ENCODE results near the gene CARD16. TPM values are rescaled to one million over a fixed set of nuclear protein-coding genes. Genes with fewer than 3 reads are reported as not detected.
A peak's percentile ranks its signal among the peaks of the same experiment; 100 is the strongest.

Gene CARD16
- total and polyA plus RNA-seq, 5 donors: 5.1 to 16.3 (median 11.0) TPM

GRCh38 chr11:105022527-105022926 is 22.6 kb downstream of the CARD16 start:
- 32% methylated on average over 2 of the region's 2 CpGs for WGBS

GRCh38 chr11:105007463-105007862 is 37.7 kb downstream of the CARD16 start:
- no peak overlapping the region for H3K4me3 ChIP-seq (ENCODE audit: low read length)
- H3K9me3 ChIP-seq (ENCODE audit: control insufficient read depth, low read length): no peaks in the 10 kb centered on the region
- no peak overlapping the region for H3K27ac ChIP-seq (ENCODE audit: low read length)
- no peaks in the 10 kb centered on the region for H3K4me1 ChIP-seq (ENCODE audit: control insufficient read depth, insufficient read depth, low read length)
- ATAC-seq: no peak
- H3K27me3 ChIP-seq (ENCODE audit: control insufficient read depth, insufficient read depth): no peaks in the 10 kb centered on the region
- no peak for DNase-seq
- intact Hi-C loops (cut with DNase I): no loop called here

More at GRCh38 chr11:105022527-105022926, 22.6 kb downstream of the CARD16 start:
- H3K27ac ChIP-seq (ENCODE audit: low read length): no peak overlapping the region
- DNase-seq (no peak), ATAC-seq (no peak)
- no peaks in the 10 kb centered on the region for H3K27me3 ChIP-seq (ENCODE audit: control insufficient read depth, insufficient read depth)
- no peaks in the 10 kb centered on the region for H3K9me3 ChIP-seq (ENCODE audit: control insufficient read depth, low read length)
- intact Hi-C loops (cut with DNase I): no loop called here
- no peak overlapping the region for H3K4me3 ChIP-seq (ENCODE audit: low read length)
- H3K4me1 ChIP-seq (ENCODE audit: control insufficient read depth, insufficient read depth, low read length): no peaks in the 10 kb centered on the region

- no peak for ATAC-seq
- H3K4me3 ChIP-seq (ENCODE audit: low read length): no peak overlapping the region
- 78% methylated on average over 3 of the region's 3 CpGs for WGBS
- no peaks in the 10 kb centered on the region for H3K9me3 ChIP-seq (ENCODE audit: control insufficient read depth, low read length)
- DNase-seq: no peak
- H3K4me1 ChIP-seq (ENCODE audit: control insufficient read depth, insufficient read depth, low read length): no peaks in the 10 kb centered on the region
- intact Hi-C loops (cut with DNase I): no loop called here
- H3K27ac ChIP-seq (ENCODE audit: low read length): no peak overlapping the region
- H3K27me3 ChIP-seq (ENCODE audit: control insufficient read depth, insufficient read depth): no peaks in the 10 kb centered on the region
Observed at GRCh38 chr11:105005451-105005845, 39.7 kb downstream of the CARD16 start.

GRCh38 chr11:105004021-105004420 is 41.1 kb downstream of the CARD16 start:
- intact Hi-C loops (cut with DNase I): no loop called here
- Histone ChIP-seq H3K9me3 (ENCODE audit: control insufficient read depth, low read length) (no peaks in the 10 kb centered on the region), H3K4me3 (ENCODE audit: low read length) (no peak overlapping the region), H3K27me3 (ENCODE audit: control insufficient read depth, insufficient read depth) (no peaks in the 10 kb centered on the region), H3K4me1 (ENCODE audit: control insufficient read depth, insufficient read depth, low read length) (no peaks in the 10 kb centered on the region), H3K27ac (ENCODE audit: low read length) (no peak overlapping the region)
- WGBS: 62% methylated on average over 3 of the region's 3 CpGs
- DNase-seq: no peak
- no peak for ATAC-seq

GRCh38 chr11:105003151-105003550 is 42.0 kb downstream of the CARD16 start:
- Histone ChIP-seq H3K27ac (ENCODE audit: low read length) (no peak overlapping the region), H3K27me3 (ENCODE audit: control insufficient read depth, insufficient read depth) (no peaks in the 10 kb centered on the region), H3K4me1 (ENCODE audit: control insufficient read depth, insufficient read depth, low read length) (no peaks in the 10 kb centered on the region), H3K9me3 (ENCODE audit: control insufficient read depth, low read length) (no peaks in the 10 kb centered on the region), H3K4me3 (ENCODE audit: low read length) (no peak overlapping the region)
- intact Hi-C loops (cut with DNase I): no loop called here
- DNase-seq (no peak), ATAC-seq (no peak)
- WGBS: 83% methylated on average over 2 of the region's 2 CpGs

- peak in 1 of 2 donors; percentile 37 for ATAC-seq
- Histone ChIP-seq H3K9me3 (ENCODE audit: control insufficient read depth, low read length) (no peaks in the 10 kb centered on the region), H3K27me3 (ENCODE audit: control insufficient read depth, insufficient read depth) (no peaks in the 10 kb centered on the region), H3K4me3 (ENCODE audit: low read length) (no peak overlapping the region), H3K27ac (ENCODE audit: low read length) (no peak overlapping the region), H3K4me1 (ENCODE audit: control insufficient read depth, insufficient read depth, low read length) (no peaks in the 10 kb centered on the region)
- peak in 1 of 3 donors; percentile 55 for DNase-seq
- intact Hi-C loops (cut with DNase I): no loop called here
- 80% methylated on average over 7 of the region's 7 CpGs for WGBS
Observed at GRCh38 chr11:105000797-105001196, 44.3 kb downstream of the CARD16 start.

GRCh38 chr11:105000167-105000566 is 45.0 kb downstream of the CARD16 start:
- Histone ChIP-seq H3K27me3 (ENCODE audit: control insufficient read depth, insufficient read depth) (no peaks in the 10 kb centered on the region), H3K4me1 (ENCODE audit: control insufficient read depth, insufficient read depth, low read length) (no peaks in the 10 kb centered on the region), H3K27ac (ENCODE audit: low read length) (no peak overlapping the region), H3K9me3 (ENCODE audit: control insufficient read depth, low read length) (no peaks in the 10 kb centered on the region), H3K4me3 (ENCODE audit: low read length) (no peak overlapping the region)
- no peak for DNase-seq
- intact Hi-C loops (cut with DNase I): no loop called here
- WGBS: 90% methylated on average over 5 of the region's 5 CpGs
- ATAC-seq: no peak

- no peak for ATAC-seq
- H3K27me3 ChIP-seq (ENCODE audit: control insufficient read depth, insufficient read depth): no peaks in the 10 kb centered on the region
- intact Hi-C loops (cut with DNase I): no loop called here
- no peaks in the 10 kb centered on the region for H3K4me1 ChIP-seq (ENCODE audit: control insufficient read depth, insufficient read depth, low read length)
- H3K27ac ChIP-seq (ENCODE audit: low read length): no peak overlapping the region
- H3K4me3 ChIP-seq (ENCODE audit: low read length): no peak overlapping the region
- no peak for DNase-seq
- 83% methylated on average over 1 of the region's 1 CpG for WGBS
- H3K9me3 ChIP-seq (ENCODE audit: control insufficient read depth, low read length): no peaks in the 10 kb centered on the region
Observed at GRCh38 chr11:104999721-105000120, 45.4 kb downstream of the CARD16 start.

GRCh38 chr11:104997288-104997687 is 47.8 kb downstream of the CARD16 start:
- Histone ChIP-seq H3K9me3 (ENCODE audit: control insufficient read depth, low read length) (no peaks in the 10 kb centered on the region), H3K27me3 (ENCODE audit: control insufficient read depth, insufficient read depth) (no peaks in the 10 kb centered on the region), H3K4me1 (ENCODE audit: control insufficient read depth, insufficient read depth, low read length) (no peaks in the 10 kb centered on the region), H3K4me3 (ENCODE audit: low read length) (peak overlapping the region; percentile 10), H3K27ac (ENCODE audit: low read length) (no peak overlapping the region)
- intact Hi-C loops (cut with DNase I): no loop called here
- WGBS: 49% methylated on average over 6 of the region's 6 CpGs
- no peak for DNase-seq
- no peak for ATAC-seq

GRCh38 chr11:104995001-104995408 is 50.1 kb downstream of the CARD16 start:
- H3K4me3 ChIP-seq (ENCODE audit: low read length): no peak overlapping the region
- DNase-seq (no peak), ATAC-seq (no peak)
- H3K9me3 ChIP-seq (ENCODE audit: control insufficient read depth, low read length): no peaks in the 10 kb centered on the region
- 58% methylated on average over 2 of the region's 2 CpGs for WGBS
- no peaks in the 10 kb centered on the region for H3K4me1 ChIP-seq (ENCODE audit: control insufficient read depth, insufficient read depth, low read length)
- intact Hi-C loops (cut with DNase I): no loop called here
- H3K27me3 ChIP-seq (ENCODE audit: control insufficient read depth, insufficient read depth): no peaks in the 10 kb centered on the region
- no peak overlapping the region for H3K27ac ChIP-seq (ENCODE audit: low read length)

GRCh38 chr11:104992781-104993180 is 52.4 kb downstream of the CARD16 start:
- Histone ChIP-seq H3K4me1 (ENCODE audit: control insufficient read depth, insufficient read depth, low read length) (no peaks in the 10 kb centered on the region), H3K9me3 (ENCODE audit: control insufficient read depth, low read length) (no peaks in the 10 kb centered on the region), H3K27me3 (ENCODE audit: control insufficient read depth, insufficient read depth) (no peaks in the 10 kb centered on the region), H3K27ac (ENCODE audit: low read length) (no peak overlapping the region), H3K4me3 (ENCODE audit: low read length) (no peak overlapping the region)
- no peak for DNase-seq
- ATAC-seq: no peak
- intact Hi-C loops (cut with DNase I): no loop called here
- WGBS: 68% methylated on average over 1 of the region's 1 CpG

- no peak overlapping the region for H3K4me3 ChIP-seq (ENCODE audit: low read length)
- H3K9me3 ChIP-seq (ENCODE audit: control insufficient read depth, low read length): no peaks in the 10 kb centered on the region
- no peaks in the 10 kb centered on the region for H3K27me3 ChIP-seq (ENCODE audit: control insufficient read depth, insufficient read depth)
- DNase-seq: no peak
- no peaks in the 10 kb centered on the region for H3K4me1 ChIP-seq (ENCODE audit: control insufficient read depth, insufficient read depth, low read length)
- intact Hi-C loops (cut with DNase I): no loop called here
- no peak overlapping the region for H3K27ac ChIP-seq (ENCODE audit: low read length)
- ATAC-seq: no peak
- 93% methylated on average over 4 of the region's 4 CpGs for WGBS
Observed at GRCh38 chr11:104991994-104992393, 53.1 kb downstream of the CARD16 start.
